Femur (tissue), 1 donor: ENCODE measurements around the gene SFT2D1.

Experiments used
- DNase-seq: peaks from one replicate; pipeline ENCODE4 v3.0.0-alpha.2; 2017

Gene SFT2D1

DNA sequence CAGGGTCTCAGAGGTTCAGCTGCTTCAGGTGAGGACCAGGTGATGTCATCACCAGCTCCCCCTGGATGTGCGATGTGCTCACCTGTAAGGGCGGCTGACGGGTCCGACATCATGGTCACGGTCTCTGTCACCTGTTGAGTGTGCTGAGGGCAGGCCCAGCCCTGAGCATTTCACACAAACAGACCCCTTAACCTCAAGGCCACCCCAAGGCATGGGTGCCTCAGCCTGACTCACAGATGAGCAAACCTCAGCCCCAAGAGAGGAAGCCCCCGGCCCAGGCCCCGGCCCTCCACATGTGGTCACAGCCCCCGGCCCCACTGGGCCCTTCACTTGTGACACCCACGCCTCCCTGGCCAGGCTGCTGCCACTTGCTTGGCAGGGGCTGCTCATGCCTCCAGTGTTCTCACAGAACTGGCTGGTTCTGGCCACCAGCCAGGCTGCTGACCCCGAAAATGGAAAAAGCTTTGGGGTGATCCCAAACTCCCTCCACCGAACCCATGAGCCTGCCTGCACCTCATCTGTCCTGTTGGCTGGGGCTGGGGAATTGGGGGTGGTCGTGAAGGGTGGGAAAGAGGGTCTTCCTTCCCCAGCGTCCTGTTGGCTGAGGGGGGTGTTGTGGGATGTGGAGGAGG is 67.5 kb downstream of the SFT2D1 start:
- no peak for DNase-seq

DNA sequence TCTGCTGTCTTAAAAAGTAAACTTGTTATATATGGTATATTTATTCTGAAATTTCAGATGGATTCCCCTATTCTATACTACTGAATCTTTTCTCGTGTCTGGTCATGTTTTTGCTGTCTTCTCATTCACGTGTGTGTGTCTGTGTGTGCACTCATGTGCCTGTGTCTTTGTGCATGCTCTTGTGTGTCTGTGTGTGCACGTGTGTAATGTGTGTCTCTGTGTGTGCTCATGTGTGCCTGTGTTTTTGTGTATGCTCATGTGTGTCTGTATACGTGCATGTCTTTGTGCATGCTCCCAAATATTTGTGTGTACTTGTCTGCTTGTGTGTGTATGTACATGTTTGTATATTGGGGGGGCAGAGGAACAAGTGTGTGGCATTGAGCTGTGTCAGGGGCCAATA is 68.2 kb downstream of the SFT2D1 start:
- DNase-seq: no peak

DNA sequence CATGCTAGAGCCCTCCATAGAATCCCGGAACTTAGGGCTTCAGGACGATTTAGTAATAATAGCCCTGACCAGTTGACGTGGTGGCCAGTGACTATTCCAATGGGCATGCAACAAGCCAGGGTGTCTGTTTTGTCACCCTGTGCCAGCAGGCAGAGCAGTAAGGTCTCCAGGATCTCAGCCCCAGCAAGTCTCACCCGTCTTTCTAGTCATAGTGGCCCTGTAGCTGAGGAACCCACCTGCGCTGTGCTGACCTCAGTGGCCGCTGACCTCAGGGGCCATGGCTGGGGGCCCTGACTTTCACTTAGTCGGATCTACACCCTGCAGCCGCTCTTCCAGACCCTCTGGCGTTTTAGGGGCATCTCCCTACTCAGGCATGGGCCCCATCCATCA is 71.0 kb downstream of the SFT2D1 start:
- no peak for DNase-seq

- DNase-seq: no peak
Measured at GRCh38 chr6:166270706-166271375, 71.5 kb downstream of the SFT2D1 start.
